ENCODE results near the gene CHRNB4.

DNA sequence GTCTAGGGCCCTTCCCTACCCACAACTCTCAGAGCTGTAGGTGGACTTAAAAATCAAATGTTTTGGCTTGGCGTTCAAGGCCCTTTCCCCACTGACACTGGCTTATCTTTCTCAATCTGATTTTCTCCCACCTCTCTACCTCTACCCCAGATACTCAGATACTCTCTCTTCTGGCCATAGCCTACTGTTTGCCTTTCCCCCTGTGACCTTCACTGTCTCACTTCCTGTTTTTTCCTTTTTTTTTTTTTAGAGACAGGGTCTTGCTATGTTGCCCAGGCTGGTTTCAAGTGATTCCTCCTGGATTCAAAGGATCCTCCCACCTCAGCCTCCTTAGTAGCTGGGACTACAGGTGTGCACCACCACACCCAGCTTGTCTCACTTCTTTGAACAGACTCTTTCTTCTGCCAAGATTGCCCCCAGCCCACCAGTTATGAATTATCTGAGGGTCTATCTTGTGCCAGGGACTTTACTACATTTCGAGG is 4.6 kb downstream of the CHRNB4 start:
- TF ChIP-seq POLR2A (IDR thresholded peaks at IDR 0.05; ENCODE audit: low read length) (no peak), GATA1 (IDR thresholded peaks at IDR 0.05; ENCODE audit: low read depth, low read length) (no peak)

Data from erythroblast (primary cell).